ENCODE measurements around the gene KIAA1755.

DNA sequence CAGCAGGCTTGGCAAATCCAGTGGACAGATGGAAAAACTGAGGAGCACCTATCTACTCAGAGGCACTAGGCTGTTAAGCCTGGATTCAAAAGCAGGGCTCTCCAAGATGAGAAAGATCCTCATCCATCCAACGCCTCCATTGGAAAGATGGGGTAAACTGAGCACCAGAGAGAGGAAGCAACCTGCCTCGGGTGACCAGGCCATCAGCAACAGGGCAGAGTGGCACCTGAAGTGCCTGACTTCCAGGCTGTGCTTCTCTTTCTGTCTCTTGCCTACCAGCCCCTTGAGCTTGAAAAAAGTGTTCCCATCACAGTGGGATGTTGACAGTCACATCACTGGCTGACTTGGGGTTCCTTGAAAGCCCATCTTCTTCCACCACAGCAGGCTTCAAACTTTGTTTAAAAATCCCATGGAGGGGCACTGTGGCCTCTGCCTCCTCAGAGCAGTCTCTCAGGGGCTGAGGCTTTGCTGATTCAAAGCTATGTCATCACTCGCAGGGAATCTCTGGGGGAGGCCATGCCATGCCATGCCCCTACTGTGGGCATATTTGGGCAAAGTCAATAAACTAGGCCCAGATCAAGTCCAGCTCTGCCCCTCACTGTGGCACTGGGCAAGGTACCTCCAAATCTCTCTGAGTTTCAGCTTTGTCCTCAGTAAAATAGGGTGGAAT, 50.7 kb downstream of the KIAA1755 start:
- no peak for TF ChIP-seq YY1 (IDR thresholded peaks at IDR 0.05; ENCODE audit: insufficient read depth, insufficient read length)
- no peak for TF ChIP-seq ZNF274 (IDR thresholded peaks at IDR 0.05; ENCODE audit: low read depth, low read length)
- TF ChIP-seq SUZ12 (IDR thresholded peaks at IDR 0.05; ENCODE audit: extremely low read depth, insufficient read depth, insufficient read length), result no peak

Measured in NT2/D1 (cell line).